Umbilical cord (tissue), 2 donors: ENCODE results near the gene DHX58. TPM values are rescaled to one million over a fixed set of nuclear protein-coding genes. Genes with fewer than 3 reads are reported as not detected.

Experiments used
- DNase-seq: peaks from one replicate; pipeline ENCODE4 v3.0.0-alpha.2; 2015; ENCODE audit warnings: low spot score
- total RNA-seq: library from RNA; depleted of rRNA; stranded (reverse); fragments of >200 nt; gene quantifications from one replicate; pipeline ENCODE4 v1.2.3, GENCODE V29; 2014; ENCODE audit warnings: low replicate concordance; ENCODE audit not compliant: insufficient read depth

Gene DHX58
- total RNA-seq, 1 donor from 2014 or later = 6.3 TPM

DNA sequence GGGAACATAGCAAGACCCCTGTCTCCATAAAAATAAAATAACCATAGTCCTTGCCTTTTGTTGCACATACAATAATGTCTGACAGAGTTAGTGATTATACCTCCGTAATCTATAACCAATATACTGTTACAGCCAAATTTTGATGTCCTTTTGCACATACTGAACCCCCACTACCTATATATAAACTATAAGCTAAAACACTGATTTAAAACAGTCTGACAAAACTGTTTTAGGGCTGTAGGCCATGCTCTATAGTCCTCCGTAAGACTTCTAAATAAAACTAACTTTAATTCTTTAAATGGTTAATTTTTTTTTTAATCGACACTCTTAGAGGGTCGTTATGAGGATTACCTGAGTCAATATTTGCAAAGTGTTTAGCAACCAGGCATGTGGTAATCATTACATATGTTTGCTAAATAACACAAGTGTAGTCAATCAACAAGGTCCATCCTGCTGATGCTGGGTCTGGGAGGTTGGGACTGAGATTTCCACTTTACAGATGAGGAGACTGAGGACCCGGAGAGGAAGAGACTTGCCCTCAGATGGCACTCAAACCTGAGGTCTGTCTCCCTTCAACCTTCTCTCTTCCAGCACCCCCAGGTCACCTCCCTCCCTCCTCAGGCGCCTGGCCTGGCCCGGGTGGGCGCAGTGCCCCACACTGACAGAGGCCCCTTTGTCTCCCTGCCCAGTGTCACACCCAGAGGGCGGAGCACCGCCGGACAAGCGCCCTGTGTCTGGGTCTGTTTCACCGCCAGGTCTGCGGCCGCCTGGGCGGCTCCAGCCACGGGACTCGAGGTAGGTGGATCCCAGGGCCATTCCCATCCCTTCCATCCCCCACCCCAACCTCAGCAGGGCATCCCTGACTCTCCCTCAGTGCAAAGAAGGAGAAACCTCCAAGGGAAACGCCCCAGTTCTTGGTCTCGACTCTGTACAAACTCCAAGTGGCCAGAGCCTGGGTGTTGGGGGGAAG lies 24.5 kb downstream of the DHX58 start:
- DNase-seq = no peak

DNA sequence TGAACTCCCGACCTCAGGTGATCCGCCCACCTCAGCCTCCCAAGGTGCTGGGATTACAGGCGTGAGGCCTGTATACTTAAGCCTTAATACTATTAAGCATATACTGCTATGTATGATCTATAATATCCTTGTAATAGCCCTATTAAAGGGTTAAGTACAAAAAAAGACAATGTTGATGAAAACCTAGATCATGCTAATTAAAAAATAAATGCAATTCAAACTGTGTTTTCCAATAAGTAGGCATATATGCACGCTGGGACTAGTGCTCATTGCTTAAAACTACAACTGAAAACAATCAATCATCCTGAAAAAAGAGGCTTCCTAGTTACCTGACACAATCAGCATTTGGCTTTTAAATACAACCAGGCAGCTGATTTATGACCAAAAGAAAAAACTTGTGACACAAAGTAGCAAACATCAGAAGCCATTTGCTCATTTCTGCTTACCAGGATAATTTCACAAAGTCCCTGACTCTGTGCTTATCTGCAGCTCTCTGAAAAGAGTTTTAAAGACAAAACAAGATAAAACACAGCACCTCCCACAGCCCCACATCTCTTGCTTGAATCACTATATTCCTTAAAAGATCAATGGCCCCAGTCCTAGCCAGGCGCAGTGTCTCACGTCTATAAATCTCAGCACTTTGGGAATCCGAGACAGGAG lies 25.3 kb downstream of the DHX58 start:
- peak; percentile 43 for DNase-seq

GRCh38 chr17:42081516-42082129 lies 30.9 kb downstream of the DHX58 start:
- DNase-seq = no peak

DNA sequence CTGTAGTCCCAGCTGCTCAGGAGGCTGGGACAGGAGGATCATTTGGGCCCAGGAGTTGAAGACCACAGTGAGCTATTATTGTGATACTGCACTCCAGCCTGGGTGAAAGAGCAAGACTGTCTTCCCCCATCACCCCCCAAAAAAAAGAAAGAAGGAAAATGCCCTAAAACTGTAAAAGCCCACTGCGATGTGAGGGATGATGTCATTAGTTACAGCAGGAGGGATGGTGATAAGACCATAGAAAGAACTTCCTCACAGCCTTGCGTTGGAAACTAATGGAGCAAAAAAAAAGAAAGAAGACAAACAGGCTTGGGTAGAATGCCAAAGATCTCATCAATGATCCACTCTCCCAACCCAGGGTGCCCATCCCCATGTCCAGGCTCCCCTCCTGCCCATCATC lies 33.0 kb downstream of the DHX58 start:
- no peak for DNase-seq

- DNase-seq = no peak
These were observed 34.0 kb downstream of the DHX58 start for GRCh38 chr17:42078396-42079043.

GRCh38 chr17:42077755-42078154 lies 34.8 kb downstream of the DHX58 start:
- no peak for DNase-seq

DNA sequence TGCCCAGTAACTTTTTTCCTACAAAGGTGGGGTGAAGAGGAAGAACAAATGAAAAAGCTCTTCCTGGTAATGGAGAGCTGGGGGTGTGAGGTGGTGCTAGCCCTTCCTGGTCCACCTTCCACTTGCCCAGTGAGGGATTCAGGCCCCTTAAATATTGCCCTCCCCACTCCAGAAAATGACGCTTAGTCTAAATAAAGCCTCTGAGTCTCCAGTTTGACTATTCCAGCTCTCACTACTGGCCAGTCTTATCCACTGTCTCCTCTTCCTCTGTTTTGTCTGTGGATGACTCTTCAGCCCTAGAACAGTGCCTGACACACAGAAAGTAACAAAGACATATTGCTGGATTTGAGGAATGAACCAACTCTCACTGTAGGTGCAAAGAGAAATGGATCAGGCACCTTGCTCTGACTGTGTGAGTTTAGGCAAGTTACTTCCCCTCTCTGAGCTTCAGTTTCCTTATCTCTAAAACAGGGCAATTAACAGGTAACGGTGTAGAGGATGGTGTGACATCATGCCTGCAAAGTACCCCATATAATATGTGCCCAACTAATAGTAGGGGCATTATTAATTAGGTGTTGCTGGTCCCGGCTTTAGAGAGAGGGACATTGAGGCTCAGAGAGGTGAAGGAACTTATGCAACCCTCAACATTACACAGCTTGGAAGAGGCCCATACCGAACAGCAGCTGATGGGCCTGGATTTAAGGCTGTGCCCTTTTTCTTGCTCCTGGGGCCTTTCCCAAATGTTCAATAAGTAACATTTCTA lies 35.5 kb downstream of the DHX58 start:
- DNase-seq = no peak

DNA sequence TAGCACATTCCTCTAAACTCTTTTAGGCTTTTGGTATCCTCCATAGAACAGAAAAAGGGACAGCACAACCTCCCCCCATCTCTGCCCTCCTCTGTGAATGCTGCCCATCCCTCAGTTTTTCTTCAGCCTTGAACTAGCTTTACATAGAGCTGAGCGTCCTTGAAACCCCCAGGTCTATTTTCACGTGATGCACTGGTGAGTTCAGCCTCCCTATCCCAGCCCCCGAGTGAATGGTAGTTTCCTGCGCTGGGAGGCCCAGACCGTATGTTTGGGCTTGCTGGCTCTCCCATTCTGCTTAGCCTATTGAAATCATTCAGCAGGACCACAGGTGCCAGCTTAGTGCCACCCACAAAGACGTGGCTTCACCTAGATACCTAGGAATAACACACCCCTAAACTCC lies 36.7 kb downstream of the DHX58 start:
- DNase-seq = no peak

DNA sequence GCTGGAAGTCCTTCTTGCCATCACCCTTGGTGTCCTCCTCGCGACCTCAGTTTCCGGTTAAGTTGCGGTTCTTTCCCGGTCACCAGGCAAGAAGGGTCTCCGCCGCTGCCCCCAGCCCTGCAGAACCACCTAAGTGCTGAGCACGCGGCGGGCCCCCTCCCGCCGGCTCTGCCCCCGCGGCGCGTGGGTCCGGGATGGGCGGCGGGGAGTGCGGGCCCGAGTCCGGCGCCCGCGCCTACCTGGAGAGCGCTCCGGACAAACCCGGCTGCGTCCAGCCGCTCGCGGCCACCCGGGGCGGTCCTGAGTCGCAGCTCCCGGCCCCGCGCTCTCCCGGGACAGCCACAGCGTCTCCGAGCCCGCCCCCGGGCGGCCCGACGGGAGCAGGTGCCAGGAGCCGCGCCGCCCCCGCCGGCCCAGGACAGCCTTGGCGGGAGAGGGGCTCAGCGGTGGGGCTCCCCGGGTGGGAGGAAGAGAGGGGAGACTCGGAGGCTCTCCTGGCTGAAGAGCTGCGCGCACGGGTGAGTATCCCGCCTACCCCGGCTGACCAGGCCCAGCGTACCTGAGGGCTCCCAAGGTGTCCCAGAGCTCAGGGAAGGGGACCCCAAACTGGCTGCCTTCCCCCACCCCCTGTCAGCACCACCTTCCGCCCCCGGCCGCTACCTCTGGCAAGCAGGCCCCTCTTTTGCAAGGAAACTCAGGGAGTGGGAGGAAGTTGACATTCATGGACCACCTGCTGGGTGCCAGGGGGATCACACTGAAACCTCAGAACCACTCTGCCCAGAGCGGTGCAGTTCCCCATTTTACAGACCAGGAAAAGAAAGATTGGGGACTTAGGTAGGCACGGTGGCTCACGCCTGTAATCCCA lies 40.0 kb downstream of the DHX58 start:
- DNase-seq = no peak

GRCh38 chr17:42071810-42072209 lies 40.7 kb downstream of the DHX58 start:
- no peak for DNase-seq

- no peak for DNase-seq
These were observed 43.5 kb downstream of the DHX58 start for GRCh38 chr17:42068979-42069378.

DNA sequence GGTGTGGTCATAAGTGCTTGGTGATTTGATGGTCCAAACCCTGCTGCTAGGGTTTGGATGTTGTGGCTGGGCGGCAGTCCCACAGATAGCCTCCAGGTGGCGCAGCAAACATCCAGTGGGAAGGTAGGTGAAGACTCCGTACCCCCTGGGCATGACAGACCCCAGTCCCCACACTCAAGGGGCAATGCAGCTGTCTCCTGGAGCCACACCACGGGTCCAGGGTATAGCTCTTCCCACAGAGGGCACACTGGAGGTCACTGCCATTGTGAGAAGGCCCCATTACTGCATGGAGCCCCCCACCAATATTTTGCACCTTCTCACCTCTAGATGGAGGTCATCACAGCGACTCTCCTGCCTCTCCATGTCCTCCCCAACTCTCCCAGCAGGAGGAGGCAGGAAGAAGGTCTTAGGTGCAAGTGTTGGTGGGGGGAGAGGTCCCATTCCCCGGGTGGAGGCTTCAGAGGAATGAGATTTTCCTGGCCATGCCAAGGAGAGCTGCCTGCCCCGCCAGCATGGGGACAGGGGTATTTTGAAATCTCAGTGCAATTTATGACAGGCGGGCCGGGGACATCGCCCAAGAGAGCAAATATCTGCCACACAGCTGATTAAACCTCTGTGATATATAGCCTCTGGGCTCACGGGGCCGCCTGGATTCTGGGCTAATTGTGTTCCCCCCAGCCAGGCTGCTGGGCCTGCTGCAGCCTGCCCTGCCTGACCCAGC lies 45.0 kb downstream of the DHX58 start:
- peak; percentile 30 for DNase-seq

- DNase-seq = no peak
These were observed 47.3 kb downstream of the DHX58 start for GRCh38 chr17:42065201-42065600.

GRCh38 chr17:42062681-42063080 lies 49.8 kb downstream of the DHX58 start:
- no peak for DNase-seq

DNA sequence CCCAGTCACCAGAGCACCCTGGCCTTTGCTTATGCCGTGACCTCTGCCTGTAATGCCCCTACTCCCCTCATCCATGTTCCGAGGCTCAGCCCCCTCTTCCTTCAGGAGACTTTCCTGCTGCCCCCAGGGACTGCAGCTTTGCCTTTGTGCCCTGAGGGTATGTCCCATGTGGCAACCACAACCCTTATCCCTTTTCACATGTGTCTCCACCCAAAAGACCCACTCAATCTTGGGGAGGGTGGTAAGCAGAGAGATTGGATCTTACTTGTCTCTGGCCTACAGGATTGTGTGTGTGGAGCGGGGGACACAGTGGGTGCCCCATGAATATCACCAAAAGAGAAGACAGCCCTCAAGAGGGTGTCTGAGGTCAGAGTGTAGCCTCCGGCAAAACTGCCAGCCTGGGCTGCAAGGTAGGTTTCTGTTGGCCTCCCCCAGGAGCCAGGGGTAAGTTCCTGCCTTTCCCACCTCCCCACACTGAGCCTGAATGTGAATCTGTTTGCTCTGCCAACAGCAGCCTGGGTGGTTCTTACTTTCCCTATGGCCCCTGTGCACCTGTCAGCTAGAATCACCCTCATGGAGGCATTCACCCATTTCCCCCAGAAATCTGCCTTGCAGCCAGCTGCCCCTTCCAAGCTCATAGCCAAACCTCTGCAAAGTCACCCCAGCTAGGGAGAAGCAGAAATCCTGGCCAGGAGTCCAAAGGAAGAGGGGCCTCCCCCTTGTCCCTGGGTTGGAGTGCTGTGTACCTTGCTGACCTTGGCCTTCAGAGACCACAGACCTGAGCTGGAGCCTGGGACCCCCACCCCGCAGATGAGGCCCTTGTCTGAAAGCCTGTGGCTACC lies 50.6 kb downstream of the DHX58 start:
- DNase-seq = no peak

GRCh38 chr17:42060231-42060630 lies 52.3 kb downstream of the DHX58 start:
- DNase-seq = no peak

DNA sequence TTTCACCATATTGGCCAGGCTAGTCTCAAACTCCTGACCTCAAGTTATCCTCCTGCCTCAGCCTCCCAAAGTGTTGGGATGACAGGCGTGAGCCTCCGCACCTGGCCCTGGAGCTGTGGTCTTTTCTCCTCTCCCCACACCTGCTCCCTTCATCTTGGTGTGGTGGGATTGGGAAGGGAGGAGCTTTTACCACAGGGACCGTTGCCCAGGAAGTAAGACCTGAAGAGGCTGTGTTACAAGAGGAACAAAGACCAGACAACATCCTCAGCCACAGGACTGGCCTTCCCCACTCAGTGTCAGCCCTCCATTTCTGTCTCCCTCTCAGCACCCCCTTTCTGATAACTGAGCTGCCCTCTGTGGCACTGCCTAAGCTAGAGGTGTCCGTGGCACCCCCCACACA lies 52.7 kb downstream of the DHX58 start:
- no peak for DNase-seq

DNA sequence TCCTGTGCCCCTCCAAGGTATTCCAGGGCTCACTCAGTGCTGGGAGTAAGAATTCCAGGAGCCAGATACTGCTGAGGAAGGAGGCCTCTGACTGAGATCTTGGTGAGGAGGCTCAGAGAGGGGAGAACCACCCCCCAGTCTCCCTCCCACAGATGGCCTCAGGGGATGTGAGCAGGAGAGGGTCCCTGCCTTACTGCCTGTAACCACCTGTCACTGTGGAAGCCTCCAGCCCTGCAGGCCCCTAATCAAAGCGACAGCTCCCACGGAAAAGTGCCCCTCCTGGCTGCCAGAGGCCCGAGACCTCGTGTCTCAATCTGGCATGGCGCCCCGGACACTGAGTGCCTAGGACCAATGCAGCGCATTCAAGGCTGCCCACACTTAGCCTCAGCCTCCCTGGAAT lies 54.5 kb downstream of the DHX58 start:
- DNase-seq = no peak

DNA sequence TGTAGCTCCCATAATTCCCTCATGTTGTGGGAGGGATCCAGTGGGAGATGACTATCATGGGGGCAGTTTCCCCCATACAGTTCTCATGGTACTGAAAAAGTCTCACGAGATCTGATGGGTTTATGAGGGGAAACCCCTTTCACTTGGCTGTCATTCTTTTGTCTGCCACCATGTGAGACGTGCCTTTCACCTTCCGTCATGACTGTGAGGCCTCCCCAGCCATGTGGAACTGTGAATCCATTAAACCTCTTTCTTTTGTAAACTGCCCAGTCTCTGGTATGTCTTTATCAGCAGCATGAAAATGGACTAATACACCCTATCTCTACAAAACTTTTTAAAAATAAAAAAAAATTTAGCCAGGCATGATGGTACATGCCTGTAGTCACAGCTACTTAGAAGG lies 55.9 kb downstream of the DHX58 start:
- no peak for DNase-seq
